Measurements from ENCODE around the gene STAG1.

GRCh38 chr3:136351905-136352304 is 400.3 kb downstream of the STAG1 start:
- TF ChIP-seq POLR2AphosphoS5 (IDR thresholded peaks at IDR 0.05; ENCODE audit: low read depth) (no peak), REST (IDR thresholded peaks at IDR 0.05; ENCODE audit: unreplicated experiment) (no peak), EZH2phosphoT487 (IDR thresholded peaks at IDR 0.05; ENCODE audit: unreplicated experiment) (no peak)
- TF ChIP-seq, protein P1, sequence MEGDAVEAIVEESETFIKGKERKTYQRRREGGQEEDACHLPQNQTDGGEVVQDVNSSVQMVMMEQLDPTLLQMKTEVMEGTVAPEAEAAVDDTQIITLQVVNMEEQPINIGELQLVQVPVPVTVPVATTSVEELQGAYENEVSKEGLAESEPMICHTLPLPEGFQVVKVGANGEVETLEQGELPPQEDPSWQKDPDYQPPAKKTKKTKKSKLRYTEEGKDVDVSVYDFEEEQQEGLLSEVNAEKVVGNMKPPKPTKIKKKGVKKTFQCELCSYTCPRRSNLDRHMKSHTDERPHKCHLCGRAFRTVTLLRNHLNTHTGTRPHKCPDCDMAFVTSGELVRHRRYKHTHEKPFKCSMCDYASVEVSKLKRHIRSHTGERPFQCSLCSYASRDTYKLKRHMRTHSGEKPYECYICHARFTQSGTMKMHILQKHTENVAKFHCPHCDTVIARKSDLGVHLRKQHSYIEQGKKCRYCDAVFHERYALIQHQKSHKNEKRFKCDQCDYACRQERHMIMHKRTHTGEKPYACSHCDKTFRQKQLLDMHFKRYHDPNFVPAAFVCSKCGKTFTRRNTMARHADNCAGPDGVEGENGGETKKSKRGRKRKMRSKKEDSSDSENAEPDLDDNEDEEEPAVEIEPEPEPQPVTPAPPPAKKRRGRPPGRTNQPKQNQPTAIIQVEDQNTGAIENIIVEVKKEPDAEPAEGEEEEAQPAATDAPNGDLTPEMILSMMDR (conservative IDR thresholded peaks at IDR 0.05; ENCODE audit: low read depth in 2 of 2), result peak in 1 of 2 experiments; percentile 48; a peak in 2 of 4 replicates
